ENCODE measurements around the gene CCDC74B. TPM values are rescaled to one million over a fixed set of nuclear protein-coding genes. Genes with fewer than 3 reads are reported as not detected.
"Not testable (repeated sequence)": the region's sequence is repeated elsewhere in the genome, so short reads cannot be mapped to it uniquely, and the experiment has no call there.

Gene CCDC74B
- total RNA-seq, 1 donor from 2014 or later = 0.78 TPM

GRCh38 chr2:130136546-130136945, 8.4 kb downstream of the CCDC74B start:
- H3K4me1 ChIP-seq; H3K4me3 ChIP-seq; ATAC-seq; H3K27ac ChIP-seq; H3K27me3 ChIP-seq; intact Hi-C loops (cut with DNase I); H3K36me3 ChIP-seq; H3K9me3 ChIP-seq: not testable (repeated sequence)
- DNase-seq = peak; percentile 35

GRCh38 chr2:130135692-130136541, 9.0 kb downstream of the CCDC74B start:
- Histone ChIP-seq H3K27ac (no peak overlapping the region), H3K4me3 (no peak overlapping the region), H3K4me1 (no peaks in the 10 kb centered on the region), H3K36me3 (no peaks in the 10 kb centered on the region), H3K9me3 (no peaks in the 10 kb centered on the region), H3K27me3 (no peaks in the 10 kb centered on the region)
- intact Hi-C loops (cut with DNase I) = no loop called here
- DNase-seq (peak; percentile 49), ATAC-seq (no peak)
- no peak for TF ChIP-seq CTCF (IDR thresholded peaks at IDR 0.05)

- H3K27me3 ChIP-seq; intact Hi-C loops (cut with DNase I); DNase-seq; H3K4me3 ChIP-seq; H3K9me3 ChIP-seq; ATAC-seq; H3K36me3 ChIP-seq; H3K4me1 ChIP-seq; H3K27ac ChIP-seq: not testable (repeated sequence)
Measured at GRCh38 chr2:130129120-130129829, 15.6 kb downstream of the CCDC74B start, which contains the start of gene POTEF. Gene POTEF, minus strand, starts transcription at chr2:130129222. Its CDS starts 8,707 bp downstream, at chr2:130120515.

- ATAC-seq = peak; percentile 30
Measured at GRCh38 chr2:130128464-130128863, 16.4 kb downstream of the CCDC74B start.

GRCh38 chr2:130127726-130128125, 17.2 kb downstream of the CCDC74B start:
- H3K36me3 ChIP-seq; ATAC-seq; intact Hi-C loops (cut with DNase I); H3K27ac ChIP-seq; H3K4me3 ChIP-seq; H3K9me3 ChIP-seq; DNase-seq; H3K4me1 ChIP-seq; H3K27me3 ChIP-seq: not testable (repeated sequence)

More at GRCh38 chr2:130128464-130128863, 16.4 kb downstream of the CCDC74B start:
- H3K27me3 ChIP-seq; H3K4me3 ChIP-seq; H3K27ac ChIP-seq; H3K4me1 ChIP-seq; H3K36me3 ChIP-seq; intact Hi-C loops (cut with DNase I); H3K9me3 ChIP-seq: not testable (repeated sequence)
- DNase-seq = peak; percentile 53

GRCh38 chr2:130120924-130121323, 24.0 kb downstream of the CCDC74B start:
- ATAC-seq; H3K4me1 ChIP-seq; H3K27me3 ChIP-seq; intact Hi-C loops (cut with DNase I); H3K27ac ChIP-seq; H3K9me3 ChIP-seq; H3K4me3 ChIP-seq; H3K36me3 ChIP-seq: not testable (repeated sequence)
- DNase-seq = peak; percentile 20

- intact Hi-C loops (cut with DNase I) = not testable (repeated sequence)
Measured at GRCh38 chr2:130102597-130103363, 42.1 kb downstream of the CCDC74B start.

More at GRCh38 chr2:130102597-130103363, 42.1 kb downstream of the CCDC74B start:
- H3K4me1 ChIP-seq, H3K9me3 ChIP-seq, DNase-seq, H3K27ac ChIP-seq, H3K36me3 ChIP-seq, H3K27me3 ChIP-seq, ATAC-seq, H3K4me3 ChIP-seq: not testable (repeated sequence)

Other genes with a start within 250 kb of the CCDC74B start
- gene RAB6C, start 165.4 kb downstream of the CCDC74B start, total RNA-seq = not detected
- not detected for gene POTEF, start 15.9 kb downstream of the CCDC74B start, total RNA-seq
- gene SMPD4, start 36.5 kb upstream of the CCDC74B start, total RNA-seq = 41.4 TPM
- 128 TPM for gene MZT2B, start 37.1 kb upstream of the CCDC74B start, total RNA-seq
- gene TUBA3E, start 53.3 kb upstream of the CCDC74B start, total RNA-seq = not detected
- gene IMP4, start 197.8 kb upstream of the CCDC74B start, total RNA-seq = 55.7 TPM
- gene PTPN18, start 210.9 kb upstream of the CCDC74B start, total RNA-seq = 67.8 TPM